Heart left ventricle (tissue), 13 donors: ENCODE data around the gene SRP72.

Experiments
- CTCF ChIP-seq, 12 donors: fragments of 200-600 bp; sonication (generic) in 4 of 12; IDR thresholded peaks; one replicate each; pipeline versions ENCODE4 v1.5.0 to v1.8.0; 2018 to 2022; ENCODE audit warnings: antibody characterized with exemption in 12 of 12, mild to moderate bottlenecking in 5 of 12
- POLR2A ChIP-seq, 2 donors: fragments of 450-650 bp; IDR thresholded peaks; one replicate each; pipeline ENCODE4 v1.6.1; 2017; ENCODE audit warnings: antibody characterized with exemption in 2 of 2, mild to moderate bottlenecking in 2 of 2, moderate library complexity in 2 of 2
- donor health status: ischemic (EF 13 %, LVEDD 7.1; RV severe dilation, severe dysfunction).
- donor health status: DM: no; HTN: yes; CAD: no.
- donor health status: DM: no; HTN: no; CAD: no.
- donor health status: ischemic (EF 25% LVEDD 6.9; RV normal size, moderate dysfunction).
- donor health status: ischemic (EF 25% LVEDD 5.7; RV mildly dilated, moderate dysfunction).
- donor health status: ischemic (EF 35%, LVEDD 5.7; RV mildly dilated, moderate dysfunction).
- donor health status: nonischemic (EF 11% LVEDD 7.7; RV severe dilation, severe dysfunction).
- donor health status: DM: yes; HTN: yes; CAD: no.
- donor health status: PGD.
- donor health status: ischemic (EF 29% LVEDD 5.4; RV normal size, mild dysfunction).
- donor health status: nonischemic (EF 23%, LVEDD 6.1; RV moderate dilation, normal function).

- TF ChIP-seq CTCF (IDR thresholded peaks at IDR 0.05), result peak in 11 of 12 donors; percentile 23 to 66 (median 40)
- peak in 1 of 2 donors; percentile 43 for TF ChIP-seq POLR2A (IDR thresholded peaks at IDR 0.05)
Measured at GRCh38 chr4:56435140-56435926, 32.1 kb upstream of the SRP72 start, which contains the start of gene PPAT.
